Measurements from ENCODE around the gene VPS33A. TPM values are rescaled to one million over a fixed set of nuclear protein-coding genes. Genes with fewer than 3 reads are reported as not detected.

The VPS33A gene
- total and polyA plus RNA-seq, 2 donors from 2014 or later: 11.1 to 20.1 TPM

GRCh38 chr12:122298071-122298748 lies 31.9 kb upstream of the VPS33A start:
- H3K9me3 ChIP-seq (ENCODE audit: control insufficient read depth in 2 of 3, insufficient read depth in 1 of 3, low read length in 3 of 3): no peaks in the 10 kb centered on the region
- intact Hi-C loops (cut with DNase I): no loop called here

DNA sequence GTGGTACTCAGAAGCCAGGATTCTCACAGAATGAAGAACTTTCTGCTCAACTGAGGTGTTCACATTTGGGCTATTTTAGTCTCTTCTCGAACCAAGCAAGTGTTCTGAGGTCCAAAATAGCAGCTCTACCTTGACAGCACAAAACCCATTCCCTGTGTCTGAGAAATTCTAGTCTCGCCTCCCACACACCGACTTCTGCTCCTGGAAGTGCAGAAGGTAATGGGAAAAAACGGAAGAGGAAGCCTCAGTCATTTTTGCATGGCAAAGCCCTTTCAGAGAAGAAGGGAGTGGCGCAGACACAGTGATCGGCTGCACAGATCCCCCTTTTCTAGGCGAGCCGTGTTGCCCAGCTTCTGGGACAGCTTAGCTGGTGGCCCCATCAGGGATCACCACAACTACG lies 31.2 kb upstream of the VPS33A start:
- no peak overlapping the region for H3K4me3 ChIP-seq (ENCODE audit: low read length in 3 of 3)
- peaks cover 0 to 16% (median 6%) of the 10 kb centered on the region in 3 donors for H3K36me3 ChIP-seq (ENCODE audit: control insufficient read depth in 2 of 3, insufficient read depth in 3 of 3, low read length in 3 of 3)
- no peaks in the 10 kb centered on the region for H3K9me3 ChIP-seq (ENCODE audit: control insufficient read depth in 2 of 3, insufficient read depth in 1 of 3, low read length in 3 of 3)
- FAIRE-seq (no peak), DNase-seq (no peak)
- H3K4me1 ChIP-seq (ENCODE audit: control insufficient read depth in 2 of 3, insufficient read depth in 2 of 3, low read depth in 1 of 3, low read length in 3 of 3): no peaks in the 10 kb centered on the region
- no peak for TF ChIP-seq CTCF (IDR thresholded peaks at IDR 0.05; ENCODE audit: borderline replicate concordance, extremely low read depth, insufficient read depth)
- intact Hi-C loops (cut with DNase I): no loop called here
- no peak overlapping the region for H3K9ac ChIP-seq (ENCODE audit: low read length in 3 of 3)
- H3K27me3 ChIP-seq (ENCODE audit: control insufficient read depth, insufficient read depth, low read length): no peaks in the 10 kb centered on the region
- H3K27ac ChIP-seq (ENCODE audit: low read depth in 2 of 2, low read length in 2 of 2): no peak overlapping the region

More at GRCh38 chr12:122298071-122298748, 31.9 kb upstream of the VPS33A start:
- H3K4me3 ChIP-seq (ENCODE audit: low read length in 3 of 3): no peak overlapping the region
- no peaks in the 10 kb centered on the region for H3K27me3 ChIP-seq (ENCODE audit: control insufficient read depth, insufficient read depth, low read length)
- no peak for TF ChIP-seq CTCF (IDR thresholded peaks at IDR 0.05; ENCODE audit: borderline replicate concordance, extremely low read depth, insufficient read depth)
- no peaks in the 10 kb centered on the region for H3K4me1 ChIP-seq (ENCODE audit: control insufficient read depth in 2 of 3, insufficient read depth in 2 of 3, low read depth in 1 of 3, low read length in 3 of 3)
- no peak for FAIRE-seq
- H3K9ac ChIP-seq (ENCODE audit: low read length in 3 of 3): no peak overlapping the region
- peaks cover 0 to 16% (median 8%) of the 10 kb centered on the region in 3 donors for H3K36me3 ChIP-seq (ENCODE audit: control insufficient read depth in 2 of 3, insufficient read depth in 3 of 3, low read length in 3 of 3)
- no peak overlapping the region for H3K27ac ChIP-seq (ENCODE audit: low read depth in 2 of 2, low read length in 2 of 2)
- DNase-seq: no peak

DNA sequence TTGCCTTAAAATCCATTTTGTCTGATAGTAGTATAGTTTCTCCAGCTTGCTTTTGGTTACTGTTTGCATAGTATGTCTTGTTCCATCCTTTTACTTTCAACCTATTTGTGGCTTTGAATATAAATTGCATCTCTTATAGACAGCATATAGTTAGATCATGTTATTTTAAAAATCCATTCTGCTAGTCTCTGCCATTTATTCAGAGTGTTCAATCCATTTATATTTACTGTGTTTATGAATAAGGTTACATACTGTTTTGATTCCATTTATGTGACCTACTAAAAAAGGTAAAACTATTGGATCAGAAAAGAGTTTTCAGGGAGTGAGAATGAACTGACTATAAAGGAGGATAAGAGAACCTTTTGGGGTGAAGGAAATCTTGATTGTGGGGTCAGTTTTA lies 29.6 kb upstream of the VPS33A start:
- Histone ChIP-seq H3K4me3 (ENCODE audit: low read length in 3 of 3) (no peak overlapping the region), H3K4me1 (ENCODE audit: control insufficient read depth in 2 of 3, insufficient read depth in 2 of 3, low read depth in 1 of 3, low read length in 3 of 3) (no peaks in the 10 kb centered on the region), H3K9me3 (ENCODE audit: control insufficient read depth in 2 of 3, insufficient read depth in 1 of 3, low read length in 3 of 3) (no peaks in the 10 kb centered on the region), H3K27ac (ENCODE audit: low read depth in 2 of 2, low read length in 2 of 2) (no peak overlapping the region), H3K9ac (ENCODE audit: low read length in 3 of 3) (no peak overlapping the region), H3K36me3 (ENCODE audit: control insufficient read depth in 2 of 3, insufficient read depth in 3 of 3, low read length in 3 of 3) (peaks cover 0 to 21% (median 6%) of the 10 kb centered on the region in 3 donors), H3K27me3 (ENCODE audit: control insufficient read depth, insufficient read depth, low read length) (no peaks in the 10 kb centered on the region)
- intact Hi-C loops (cut with DNase I): no loop called here
- DNase-seq (no peak), FAIRE-seq (no peak)
- TF ChIP-seq CTCF (IDR thresholded peaks at IDR 0.05; ENCODE audit: borderline replicate concordance, extremely low read depth, insufficient read depth): no peak

All from kidney (tissue), 14 donors.